Measurements from ENCODE around the gene TSPAN31.

DNA sequence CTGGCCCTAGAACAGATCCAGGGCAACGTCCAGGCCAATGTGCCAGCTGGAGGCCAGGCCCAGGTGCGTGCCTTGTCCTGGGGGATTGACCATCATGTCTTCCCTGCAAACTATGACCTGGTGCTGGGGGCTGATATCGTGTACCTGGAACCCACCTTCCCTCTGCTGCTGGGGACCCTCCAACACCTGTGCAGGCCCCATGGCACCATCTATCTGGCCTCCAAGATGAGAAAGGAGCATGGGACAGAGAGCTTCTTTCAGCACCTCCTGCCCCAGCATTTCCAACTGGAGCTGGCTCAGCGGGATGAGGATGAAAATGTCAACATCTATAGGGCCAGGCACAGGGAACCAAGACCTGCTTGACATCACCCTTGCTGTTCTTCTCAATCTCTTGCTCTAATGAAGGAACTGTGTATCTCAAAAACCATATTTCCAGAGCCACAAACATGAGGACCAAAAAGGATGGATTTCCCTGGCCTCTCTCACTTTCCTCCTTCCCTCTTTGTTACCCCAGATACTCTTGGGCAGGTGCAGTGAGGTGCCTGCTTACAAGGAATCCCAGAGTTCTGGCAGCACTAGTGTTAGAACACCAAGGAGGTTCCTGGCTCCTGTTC lies 35.6 kb downstream of the TSPAN31 start:
- no peak for TF ChIP-seq EZH2 (IDR thresholded peaks at IDR 0.05; ENCODE audit: insufficient read depth, poor library complexity, severe bottlenecking)
- TF ChIP-seq EZH2phosphoT487 (IDR thresholded peaks at IDR 0.05; ENCODE audit: insufficient read depth, low read depth), result no peak

All from GM23248 (cell line).